Measurements from ENCODE around the gene ZDHHC14. TPM values are rescaled to one million over a fixed set of nuclear protein-coding genes. Genes with fewer than 3 reads are reported as not detected.
"Not testable (repeated sequence)": the region's sequence is repeated elsewhere in the genome, so short reads cannot be mapped to it uniquely, and the experiment has no call there.

Gene ZDHHC14
- total RNA-seq, 1 donor from 2014 or later = 15.2 TPM

DNA sequence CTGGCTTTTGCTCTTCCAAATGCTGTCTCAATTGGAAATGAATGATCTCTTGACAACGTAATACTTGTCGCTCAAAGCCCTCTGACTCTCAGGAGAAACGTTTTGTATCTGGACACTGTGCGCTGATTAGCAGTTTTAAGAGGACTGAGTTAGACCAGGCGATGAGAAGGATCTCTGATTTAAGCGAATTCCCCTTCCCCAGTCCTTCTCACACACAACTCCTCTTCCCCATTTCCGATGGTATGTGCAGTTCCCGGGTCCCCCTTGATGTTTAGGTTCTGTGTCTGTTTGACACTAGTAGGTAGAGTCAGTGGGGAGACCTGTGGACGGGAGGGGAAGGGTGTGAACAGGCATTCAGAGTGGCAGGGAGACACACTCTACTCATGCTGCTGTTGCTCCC lies 2.5 kb downstream of the ZDHHC14 start:
- TF ChIP-seq CTCF (IDR thresholded peaks at IDR 0.05) = no peak
- no peak for TF ChIP-seq POLR2AphosphoS5 (IDR thresholded peaks at IDR 0.05; ENCODE audit: insufficient read depth in 1 of 2, low read depth in 1 of 2)
- no peak for TF ChIP-seq POLR2A (IDR thresholded peaks at IDR 0.05)
- no peak for DNase-seq (ENCODE audit: extremely low spot score in 2 of 2)
- Histone ChIP-seq H3K4me3 (no peak overlapping the region), H3K9me3 (no peaks in the 10 kb centered on the region), H3K4me1 (peaks cover 25% of the 10 kb centered on the region), H3K36me3 (no peaks in the 10 kb centered on the region), H3K27me3 (no peaks in the 10 kb centered on the region), H3K27ac (no peak overlapping the region)
- intact Hi-C loops (cut with DNase I) = loop anchor here (5.0 kb wide), 1 partner anchor 66 kb away; no protein-coding TSS in a partner anchor

DNA sequence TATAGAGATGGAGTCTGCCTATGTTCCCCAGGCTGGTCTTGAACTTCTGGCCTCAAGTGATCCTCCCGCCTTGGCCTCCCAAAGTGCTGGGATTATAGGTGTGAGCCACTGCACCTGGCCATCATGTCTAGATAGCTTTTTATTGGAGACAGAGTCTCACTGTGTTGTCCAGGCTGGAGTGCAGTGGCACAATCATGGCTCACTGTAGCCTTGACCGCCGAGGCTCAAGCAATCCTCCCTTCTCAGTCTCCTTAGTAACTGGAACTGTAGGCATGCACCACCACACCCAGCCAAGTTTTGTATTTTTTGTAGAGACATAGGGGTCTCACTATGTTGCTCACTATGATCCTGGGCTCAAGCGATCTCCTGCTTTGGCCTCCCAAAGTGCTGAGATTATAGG lies 4.0 kb downstream of the ZDHHC14 start:
- not testable (repeated sequence) for H3K9me3 ChIP-seq; H3K27ac ChIP-seq; H3K27me3 ChIP-seq; H3K4me3 ChIP-seq; H3K36me3 ChIP-seq; DNase-seq (ENCODE audit: extremely low spot score in 2 of 2)
- peaks cover 21% of the 10 kb centered on the region for H3K4me1 ChIP-seq
- intact Hi-C loops (cut with DNase I) = loop anchor here (5.0 kb wide), 1 partner anchor 68 kb away; no protein-coding TSS in a partner anchor

GRCh38 chr6:157385482-157385881 lies 4.5 kb downstream of the ZDHHC14 start:
- Histone ChIP-seq H3K9me3 (peaks cover 7% of the 10 kb centered on the region), H3K27ac (no peak overlapping the region), H3K27me3 (no peaks in the 10 kb centered on the region), H3K4me1 (peaks cover 21% of the 10 kb centered on the region), H3K4me3 (no peak overlapping the region), H3K36me3 (no peaks in the 10 kb centered on the region)
- intact Hi-C loops (cut with DNase I) = no loop called here
- TF ChIP-seq POLR2A (IDR thresholded peaks at IDR 0.05) (no peak), POLR2AphosphoS5 (IDR thresholded peaks at IDR 0.05; ENCODE audit: insufficient read depth in 1 of 2, low read depth in 1 of 2) (no peak), CTCF (IDR thresholded peaks at IDR 0.05) (no peak)
- no peak for DNase-seq (ENCODE audit: extremely low spot score in 2 of 2)

DNA sequence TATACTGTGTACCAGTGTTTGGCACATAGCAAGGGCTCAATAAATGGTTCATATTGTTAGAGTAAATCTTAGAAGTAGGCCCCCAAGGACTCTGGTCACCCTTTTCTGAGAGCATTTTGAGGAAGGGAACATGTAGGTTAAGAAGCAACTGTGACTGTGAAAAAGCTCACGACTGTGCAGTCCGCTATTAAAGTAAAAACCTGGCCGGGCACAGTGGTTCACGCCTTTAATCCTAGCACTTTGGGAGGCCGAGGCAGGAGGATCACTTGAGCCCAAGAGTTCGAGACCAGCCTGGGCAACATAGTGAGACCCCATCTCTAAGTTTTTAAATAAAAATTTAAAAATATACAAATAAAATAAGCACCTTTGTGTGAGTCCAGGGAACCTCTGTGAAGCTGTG lies 5.0 kb downstream of the ZDHHC14 start:
- Histone ChIP-seq H3K4me1 (peaks cover 21% of the 10 kb centered on the region), H3K9me3 (peaks cover 11% of the 10 kb centered on the region), H3K36me3 (no peaks in the 10 kb centered on the region), H3K4me3 (no peak overlapping the region), H3K27ac (no peak overlapping the region), H3K27me3 (no peaks in the 10 kb centered on the region)
- DNase-seq (ENCODE audit: extremely low spot score in 2 of 2) = no peak
- intact Hi-C loops (cut with DNase I) = no loop called here
- TF ChIP-seq POLR2A (IDR thresholded peaks at IDR 0.05) = no peak

DNA sequence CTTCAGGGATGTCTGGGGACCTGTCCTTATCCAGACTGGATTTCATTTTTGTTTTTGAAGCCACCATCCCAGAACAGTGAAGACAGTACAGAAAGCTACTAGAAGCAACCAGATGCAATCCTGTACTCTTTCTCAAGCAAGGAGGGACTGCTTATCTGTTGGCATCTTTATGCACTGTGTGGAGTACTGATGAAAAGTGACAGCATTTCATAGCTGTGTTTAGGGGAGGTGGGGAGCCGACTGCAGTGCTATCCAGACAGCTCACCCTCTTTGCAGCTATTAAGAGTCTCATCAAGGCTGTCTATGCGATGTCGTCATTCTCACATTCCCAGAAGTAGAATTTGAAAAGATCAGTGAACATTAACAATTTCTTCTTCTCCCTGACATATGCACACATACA lies 5.5 kb downstream of the ZDHHC14 start:
- no peak for DNase-seq (ENCODE audit: extremely low spot score in 2 of 2)
- Histone ChIP-seq H3K4me3 (no peak overlapping the region), H3K9me3 (peaks cover 11% of the 10 kb centered on the region), H3K4me1 (peaks cover 21% of the 10 kb centered on the region), H3K27ac (no peak overlapping the region), H3K36me3 (no peaks in the 10 kb centered on the region), H3K27me3 (no peaks in the 10 kb centered on the region)
- intact Hi-C loops (cut with DNase I) = no loop called here
- TF ChIP-seq POLR2AphosphoS5 (IDR thresholded peaks at IDR 0.05; ENCODE audit: insufficient read depth in 1 of 2, low read depth in 1 of 2) (no peak), CTCF (IDR thresholded peaks at IDR 0.05) (no peak), POLR2A (IDR thresholded peaks at IDR 0.05) (no peak)

- Histone ChIP-seq H3K36me3 (no peaks in the 10 kb centered on the region), H3K27ac (no peak overlapping the region), H3K27me3 (no peaks in the 10 kb centered on the region), H3K9me3 (peaks cover 11% of the 10 kb centered on the region), H3K4me1 (peaks cover 3% of the 10 kb centered on the region), H3K4me3 (no peak overlapping the region)
- no peak for TF ChIP-seq POLR2A (IDR thresholded peaks at IDR 0.05)
- no peak for TF ChIP-seq CTCF (IDR thresholded peaks at IDR 0.05)
- no peak for TF ChIP-seq POLR2AphosphoS5 (IDR thresholded peaks at IDR 0.05; ENCODE audit: insufficient read depth in 1 of 2, low read depth in 1 of 2)
- DNase-seq (ENCODE audit: extremely low spot score in 2 of 2) = no peak
- intact Hi-C loops (cut with DNase I) = no loop called here
Measured at GRCh38 chr6:157388924-157389323, 7.9 kb downstream of the ZDHHC14 start.

Data from vagina (tissue), 2 donors.